Mesenchymal stem cell (in vitro differentiated cells and primary cell): ENCODE results near the gene CCDC73.
"Not testable (repeated sequence)": the region's sequence is repeated elsewhere in the genome, so short reads cannot be mapped to it uniquely, and the experiment has no call there.

Source experiments
- DNase-seq: peaks from one replicate; pipeline ENCODE4 v3.0.0-alpha.2; 2013
- H2AFZ ChIP-seq: one replicate; pipeline ENCODE4 v1.6.1; 2013; ENCODE audit warnings: low read depth, mild to moderate bottlenecking, control low read depth, inconsistent platforms, low read length, moderate library complexity
- H2AK5ac ChIP-seq: 2 replicates; pipeline ENCODE4 v1.6.1; 2013; ENCODE audit warnings: low read length, moderate library complexity, mild to moderate bottlenecking, inconsistent platforms; ENCODE audit not compliant: severe bottlenecking
- H2BK120ac ChIP-seq: one replicate; pipeline ENCODE4 v1.6.1; 2013; ENCODE audit warnings: low read depth, mild to moderate bottlenecking, inconsistent platforms, low read length, moderate library complexity
- H2BK12ac ChIP-seq, 2 experiments: one replicate each; pipeline ENCODE4 v1.6.1; 2013; ENCODE audit warnings: inconsistent platforms in 2 of 2, low read length in 2 of 2, mild to moderate bottlenecking in 2 of 2, moderate library complexity in 2 of 2, control low read depth in 1 of 2
- H2BK15ac ChIP-seq: one replicate; pipeline ENCODE4 v1.6.1; 2013; ENCODE audit warnings: mild to moderate bottlenecking, low read depth, inconsistent platforms; ENCODE audit not compliant: poor library complexity, severe bottlenecking
- H2BK5ac ChIP-seq: 2 replicates; pipeline ENCODE4 v1.6.1; 2013; ENCODE audit warnings: low read depth, mild to moderate bottlenecking, low read length, control low read depth, inconsistent platforms; ENCODE audit not compliant: poor library complexity, severe bottlenecking
- H3K14ac ChIP-seq, 2 experiments: one replicate each; pipeline ENCODE4 v1.6.1; 2013; ENCODE audit warnings: inconsistent platforms in 2 of 2, low read length in 2 of 2, control low read depth in 1 of 2, mild to moderate bottlenecking in 1 of 2, moderate library complexity in 1 of 2
- H3K18ac ChIP-seq, 2 experiments: one replicate each; pipeline ENCODE4 v1.6.1; 2013; ENCODE audit warnings: inconsistent platforms in 2 of 2, low read length in 2 of 2, control low read depth in 1 of 2, low read depth in 1 of 2, mild to moderate bottlenecking in 1 of 2
- H3K23ac ChIP-seq, 2 experiments: one replicate each; pipeline ENCODE4 v1.6.1; 2013; ENCODE audit warnings: inconsistent platforms in 2 of 2, low read length in 2 of 2, mild to moderate bottlenecking in 2 of 2, moderate library complexity in 2 of 2, control low read depth in 1 of 2
- H3K27ac ChIP-seq: 2 replicates; pipeline ENCODE4 v1.5.1; 2013; ENCODE audit warnings: mild to moderate bottlenecking, moderate library complexity, low read length, control low read depth, inconsistent platforms; ENCODE audit not compliant: poor library complexity, severe bottlenecking
- H3K27me3 ChIP-seq, 2 experiments: 2 replicates each; pipeline versions ENCODE4 v1.6.1 to v1.7.0; 2013; ENCODE audit warnings: low read length in 2 of 2, mild to moderate bottlenecking in 2 of 2, moderate library complexity in 2 of 2, control low read depth in 1 of 2, inconsistent platforms in 1 of 2; ENCODE audit not compliant: control insufficient read depth in 1 of 2, insufficient read depth in 1 of 2
- H3K36me3 ChIP-seq, 2 experiments: 2 replicates each; pipeline versions ENCODE4 v1.6.1 to v1.7.0; 2013; ENCODE audit warnings: low read length in 2 of 2, control low read depth in 1 of 2, inconsistent platforms in 1 of 2, low read depth in 1 of 2, mild to moderate bottlenecking in 1 of 2; ENCODE audit not compliant: insufficient read depth in 2 of 2, control insufficient read depth in 1 of 2
- H3K4ac ChIP-seq, 2 experiments: one replicate each; pipeline ENCODE4 v1.6.1; 2013; ENCODE audit warnings: inconsistent platforms in 2 of 2, low read length in 2 of 2, mild to moderate bottlenecking in 2 of 2, moderate library complexity in 2 of 2, control low read depth in 1 of 2, low read depth in 1 of 2
- H3K4me1 ChIP-seq: 2 replicates; pipeline ENCODE4 v1.6.1; 2013; ENCODE audit warnings: low read depth, low read length, control low read depth; ENCODE audit not compliant: control insufficient read depth, insufficient read depth
- H3K4me2 ChIP-seq: 2 replicates; pipeline ENCODE4 v1.6.1; 2013; ENCODE audit warnings: low read length, mild to moderate bottlenecking, inconsistent platforms; ENCODE audit not compliant: poor library complexity, severe bottlenecking
- H3K4me3 ChIP-seq, 2 experiments: 2 replicates each; pipeline versions ENCODE4 v1.5.1 to v1.7.0; 2013; ENCODE audit warnings: low read length in 2 of 2, mild to moderate bottlenecking in 2 of 2, control low read depth in 1 of 2, low read depth in 1 of 2; ENCODE audit not compliant: insufficient read depth in 1 of 2
- H3K79me1 ChIP-seq: replicated peaks from 2 replicates; pipeline ENCODE4 v1.6.1; 2013; ENCODE audit warnings: mild to moderate bottlenecking, control low read depth, low read length, inconsistent platforms; ENCODE audit not compliant: poor library complexity, severe bottlenecking
- H3K9ac ChIP-seq: 2 replicates; pipeline ENCODE4 v1.7.0; 2013; ENCODE audit warnings: mild to moderate bottlenecking, low read length, moderate library complexity
- H3K9me3 ChIP-seq: 2 replicates; pipeline ENCODE4 v1.7.0; 2013; ENCODE audit warnings: mild to moderate bottlenecking, low read length; ENCODE audit not compliant: control insufficient read depth
- H4K8ac ChIP-seq: one replicate; pipeline ENCODE4 v1.6.1; 2013; ENCODE audit warnings: inconsistent platforms, mild to moderate bottlenecking, low read length, moderate library complexity
- H4K91ac ChIP-seq: one replicate; pipeline ENCODE4 v1.6.1; 2013; ENCODE audit warnings: mild to moderate bottlenecking, low read length, inconsistent platforms
- WGBS: methylation state at CpG from one replicate; pipeline ENCODE4 v1.1.7; 2013; ENCODE audit warnings: mixed read lengths; 5-methylcytosine and 5-hydroxymethylcytosine counted together

CCDC73 gene

GRCh38 chr11:32774081-32774480 is 20.4 kb downstream of the CCDC73 start:
- no peak overlapping the region for H3K4me2 ChIP-seq
- no peak overlapping the region for H3K4me3 ChIP-seq
- H3K36me3 ChIP-seq, result no peaks in the 10 kb centered on the region
- no peak overlapping the region for H2AFZ ChIP-seq
- no peak overlapping the region for H2AK5ac ChIP-seq
- H2BK15ac ChIP-seq, result no peak overlapping the region
- H3K27ac ChIP-seq, result no peak overlapping the region
- no peak overlapping the region for H4K8ac ChIP-seq
- no peak overlapping the region for H3K18ac ChIP-seq
- no peak overlapping the region for H3K23ac ChIP-seq
- 100% methylated on average over 1 of the region's 2 CpGs for WGBS
- H2BK12ac ChIP-seq, result no peak overlapping the region
- H3K27me3 ChIP-seq, result no peaks in the 10 kb centered on the region
- H3K14ac ChIP-seq, result no peak overlapping the region
- no peak overlapping the region for H3K9ac ChIP-seq
- H2BK120ac ChIP-seq, result no peak overlapping the region
- no peaks in the 10 kb centered on the region for H3K4me1 ChIP-seq
- no peaks in the 10 kb centered on the region for H3K9me3 ChIP-seq
- no peak for DNase-seq
- no peaks in the 10 kb centered on the region for H3K79me1 ChIP-seq
- H2BK5ac ChIP-seq, result no peak overlapping the region
- H4K91ac ChIP-seq, result no peak overlapping the region
- no peak overlapping the region for H3K4ac ChIP-seq

- no peak overlapping the region for H2BK120ac ChIP-seq
- H3K4me1 ChIP-seq, result no peaks in the 10 kb centered on the region
- no peak overlapping the region for H3K14ac ChIP-seq
- H3K79me1 ChIP-seq, result no peaks in the 10 kb centered on the region
- H3K36me3 ChIP-seq, result no peaks in the 10 kb centered on the region
- H3K23ac ChIP-seq, result no peak overlapping the region
- H2BK5ac ChIP-seq, result no peak overlapping the region
- no peak overlapping the region for H2BK15ac ChIP-seq
- H2BK12ac ChIP-seq, result no peak overlapping the region
- H2AFZ ChIP-seq, result no peak overlapping the region
- no peak for DNase-seq
- no peaks in the 10 kb centered on the region for H3K27me3 ChIP-seq
- H4K8ac ChIP-seq, result no peak overlapping the region
- H3K9me3 ChIP-seq, result no peaks in the 10 kb centered on the region
- H4K91ac ChIP-seq, result no peak overlapping the region
- H3K4ac ChIP-seq, result no peak overlapping the region
- no peak overlapping the region for H3K18ac ChIP-seq
- H3K4me3 ChIP-seq, result no peak overlapping the region
- H2AK5ac ChIP-seq, result no peak overlapping the region
- H3K4me2 ChIP-seq, result no peak overlapping the region
- H3K27ac ChIP-seq, result no peak overlapping the region
- H3K9ac ChIP-seq, result no peak overlapping the region
Observed at GRCh38 chr11:32772731-32773130, 21.7 kb downstream of the CCDC73 start.

GRCh38 chr11:32761774-32762173 is 32.7 kb downstream of the CCDC73 start:
- not testable (repeated sequence) for DNase-seq, H3K4me2 ChIP-seq, H3K9ac ChIP-seq, H2BK15ac ChIP-seq, H3K14ac ChIP-seq, H4K8ac ChIP-seq, H3K36me3 ChIP-seq, H4K91ac ChIP-seq, H3K4me1 ChIP-seq, H3K4ac ChIP-seq, H3K79me1 ChIP-seq, H3K18ac ChIP-seq, H3K9me3 ChIP-seq, H2BK120ac ChIP-seq, H2BK5ac ChIP-seq, H3K27ac ChIP-seq, H3K27me3 ChIP-seq, H2BK12ac ChIP-seq, H2AFZ ChIP-seq, H3K4me3 ChIP-seq, H3K23ac ChIP-seq, H2AK5ac ChIP-seq
- WGBS, result 57% methylated on average over 2 of the region's 2 CpGs

GRCh38 chr11:32758291-32758690 is 36.2 kb downstream of the CCDC73 start:
- Histone ChIP-seq H2BK12ac (no peak overlapping the region), H3K4ac (no peak overlapping the region), H3K27me3 (peaks cover 0 to 3% of the 10 kb centered on the region in 2 experiments), H2AFZ (no peak overlapping the region), H4K91ac (no peak overlapping the region), H3K79me1 (no peaks in the 10 kb centered on the region), H2BK15ac (no peak overlapping the region), H3K9me3 (no peaks in the 10 kb centered on the region), H3K23ac (no peak overlapping the region), H3K4me3 (no peak overlapping the region), H4K8ac (no peak overlapping the region), H3K18ac (no peak overlapping the region), H3K9ac (no peak overlapping the region), H3K36me3 (no peaks in the 10 kb centered on the region), H3K14ac (no peak overlapping the region), H2BK120ac (no peak overlapping the region), H3K4me2 (no peak overlapping the region), H2BK5ac (no peak overlapping the region), H2AK5ac (no peak overlapping the region), H3K4me1 (no peaks in the 10 kb centered on the region), H3K27ac (no peak overlapping the region)
- DNase-seq, result no peak
- 59% methylated on average over 1 of the region's 2 CpGs for WGBS
